HG02588 (cell line): Measurements from ENCODE around the gene APOA4.
A peak's percentile ranks its signal among the peaks of the same experiment; 100 is the strongest.

Experiments
- ATAC-seq: cut with Tn5 transposase; IDR thresholded peaks from one replicate; pipeline ENCODE4 v1.9.1; 2021; ENCODE audit warnings: mild to moderate bottlenecking, moderate library complexity; ENCODE audit not compliant: unreplicated experiment

APOA4 gene

GRCh38 chr11:116786326-116786725 lies 36.8 kb downstream of the APOA4 start:
- ATAC-seq = no peak

- no peak for ATAC-seq
These were observed 40.4 kb downstream of the APOA4 start for GRCh38 chr11:116782728-116783127.

- ATAC-seq = no peak
These were observed 44.5 kb downstream of the APOA4 start for GRCh38 chr11:116778556-116778955.

- ATAC-seq = no peak
These were observed 46.0 kb downstream of the APOA4 start for GRCh38 chr11:116777056-116777455.

- no peak for ATAC-seq
These were observed 46.6 kb downstream of the APOA4 start for GRCh38 chr11:116776522-116776984.

GRCh38 chr11:116775975-116776374 lies 47.1 kb downstream of the APOA4 start:
- ATAC-seq = no peak

- no peak for ATAC-seq
These were observed 48.4 kb downstream of the APOA4 start for GRCh38 chr11:116774661-116775060.

- ATAC-seq = peak; percentile 39
These were observed 49.7 kb downstream of the APOA4 start for GRCh38 chr11:116773203-116774097.

- peak; percentile 86 for ATAC-seq
These were observed 50.5 kb downstream of the APOA4 start, which contains the start of gene BUD13 for GRCh38 chr11:116772443-116773202. BUD13 (minus strand) TSS chr11:116772987; CDS start chr11:116772964, 23 bp downstream.

GRCh38 chr11:116771935-116772334 lies 51.2 kb downstream of the APOA4 start:
- ATAC-seq = no peak
